Neural cell (in vitro differentiated cells): ENCODE measurements around the gene DAPK2. TPM values are rescaled to one million over a fixed set of nuclear protein-coding genes. Genes with fewer than 3 reads are reported as not detected.
A peak's percentile ranks its signal among the peaks of the same experiment; 100 is the strongest.

ENCODE experiments used
- H2AFZ ChIP-seq: fragments of 200-600, 300-800 bp; sonication (generic), shearing (Covaris generic); 2 replicates; pipeline ENCODE4 v1.6.0; 2014; ENCODE audit warnings: low read depth, mild to moderate bottlenecking, antibody characterized with exemption, low read length, moderate library complexity
- H3F3A ChIP-seq: fragments of 200-600 bp; shearing (Covaris generic); 2 replicates; pipeline ENCODE4 v1.6.1; 2016; ENCODE audit warnings: mild to moderate bottlenecking, moderate library complexity, mixed read lengths, antibody characterized with exemption, low read length; ENCODE audit not compliant: insufficient read depth, poor library complexity, severe bottlenecking
- H3K27ac ChIP-seq: fragments of 200-600, 300-800 bp; sonication (generic), shearing (Covaris generic); 2 replicates; pipeline ENCODE4 v1.5.1; 2014; ENCODE audit warnings: mild to moderate bottlenecking, low read length, moderate library complexity
- H3K27me3 ChIP-seq: fragments of 300-800, 200-600 bp; sonication (generic), shearing (Covaris generic); 2 replicates; pipeline ENCODE4 v1.6.0; 2014; ENCODE audit warnings: mild to moderate bottlenecking, low read depth, low read length, moderate library complexity; ENCODE audit not compliant: insufficient read depth
- H3K36me3 ChIP-seq: fragments of 300-800, 200-600 bp; sonication (generic), shearing (Covaris generic); 2 replicates; pipeline ENCODE4 v1.5.1; 2014; ENCODE audit warnings: mild to moderate bottlenecking, antibody characterized with exemption, low read length, moderate library complexity; ENCODE audit not compliant: insufficient read depth
- H3K4me2 ChIP-seq: fragments of 300-800, 200-600 bp; sonication (generic), shearing (Covaris generic); 2 replicates; pipeline ENCODE4 v1.6.0; 2014; ENCODE audit warnings: mild to moderate bottlenecking, low read length
- H3K4me3 ChIP-seq: fragments of 300-800, 200-600 bp; sonication (generic), shearing (Covaris generic); 2 replicates; pipeline ENCODE4 v1.5.1; 2014; ENCODE audit warnings: mild to moderate bottlenecking, low read length, moderate library complexity
- H3K79me2 ChIP-seq: fragments of 200-600 bp; shearing (Covaris generic); replicated peaks from 2 replicates; pipeline ENCODE4 v1.6.0; 2014; ENCODE audit warnings: mild to moderate bottlenecking, low read length, moderate library complexity; ENCODE audit not compliant: insufficient read depth
- H3K9ac ChIP-seq: fragments of 300-800, 200-600 bp; sonication (generic), shearing (Covaris generic); 2 replicates; pipeline ENCODE4 v1.6.1; 2016; ENCODE audit warnings: mild to moderate bottlenecking, low read length, mixed read lengths
- H3K9me2 ChIP-seq: fragments of 200-600 bp; shearing (Covaris generic); 2 replicates; pipeline ENCODE4 v1.6.1; 2016; ENCODE audit warnings: mild to moderate bottlenecking, low read length, mixed read lengths; ENCODE audit not compliant: insufficient read depth
- H3K9me3 ChIP-seq: fragments of 200-600, 300-800 bp; sonication (generic), shearing (Covaris generic); 2 replicates; pipeline ENCODE4 v1.6.1; 2016; ENCODE audit warnings: mild to moderate bottlenecking, mixed run types, low read length, moderate library complexity, mixed read lengths
- H4K20me1 ChIP-seq: fragments of 200-600 bp; shearing (Covaris generic); 2 replicates; pipeline ENCODE4 v1.6.1; 2016; ENCODE audit warnings: mild to moderate bottlenecking, mixed run types; ENCODE audit not compliant: insufficient read depth
- EP300 ChIP-seq: fragments of 450-650 bp; conservative IDR thresholded peaks from 2 replicates; pipeline ENCODE4 v1.6.1; 2014; ENCODE audit warnings: antibody characterized with exemption, mild to moderate bottlenecking, moderate library complexity; ENCODE audit not compliant: poor library complexity, severe bottlenecking
- EZH2 ChIP-seq: fragments of 200-600, 300-800 bp; shearing (Covaris generic), sonication (generic); IDR thresholded peaks from 2 replicates; pipeline ENCODE4 v1.6.1; 2014; ENCODE audit warnings: antibody characterized with exemption, low read length, borderline replicate concordance, mild to moderate bottlenecking; ENCODE audit not compliant: insufficient read depth, poor library complexity, severe bottlenecking
- MXI1 ChIP-seq: fragments of 450-650 bp; conservative IDR thresholded peaks from 2 replicates; pipeline ENCODE4 v1.6.1; 2014; ENCODE audit warnings: antibody characterized with exemption, mild to moderate bottlenecking; ENCODE audit not compliant: poor library complexity, severe bottlenecking
- POLR2AphosphoS5 ChIP-seq: IDR thresholded peaks from 2 replicates; pipeline ENCODE4 v1.6.1; 2012
- RAD21 ChIP-seq: fragments of 450-650 bp; conservative IDR thresholded peaks from 2 replicates; pipeline ENCODE4 v1.6.1; 2014; ENCODE audit warnings: antibody characterized with exemption, mild to moderate bottlenecking, moderate library complexity
- REST ChIP-seq: IDR thresholded peaks from 2 replicates; pipeline ENCODE4 v1.6.1; 2012; ENCODE audit warnings: borderline replicate concordance
- SMC3 ChIP-seq: fragments of 450-650 bp; conservative IDR thresholded peaks from 2 replicates; pipeline ENCODE4 v1.6.1; 2014; ENCODE audit warnings: antibody characterized with exemption, mild to moderate bottlenecking, moderate library complexity; ENCODE audit not compliant: poor library complexity
- TAF1 ChIP-seq: IDR thresholded peaks from 2 replicates; pipeline ENCODE4 v1.6.1; 2012; ENCODE audit warnings: low read depth
- polyA plus RNA-seq: library from polyadenylated mRNA; depleted of rRNA; stranded (reverse); fragments of >200 nt; gene quantifications from 2 replicates; pipeline ENCODE4 v1.2.3, GENCODE V29; 2014
- TF ChIP-seq, protein P1 (sequence below): fragments of 450-650 bp; IDR thresholded peaks from 2 replicates; pipeline ENCODE4 v1.5.1; 2014; ENCODE audit warnings: antibody characterized with exemption, mild to moderate bottlenecking, moderate library complexity; ENCODE audit not compliant: poor library complexity, severe bottlenecking

Gene DAPK2
- polyA plus RNA-seq, 1 donor from 2014 or later, result 0.78 TPM

DNA sequence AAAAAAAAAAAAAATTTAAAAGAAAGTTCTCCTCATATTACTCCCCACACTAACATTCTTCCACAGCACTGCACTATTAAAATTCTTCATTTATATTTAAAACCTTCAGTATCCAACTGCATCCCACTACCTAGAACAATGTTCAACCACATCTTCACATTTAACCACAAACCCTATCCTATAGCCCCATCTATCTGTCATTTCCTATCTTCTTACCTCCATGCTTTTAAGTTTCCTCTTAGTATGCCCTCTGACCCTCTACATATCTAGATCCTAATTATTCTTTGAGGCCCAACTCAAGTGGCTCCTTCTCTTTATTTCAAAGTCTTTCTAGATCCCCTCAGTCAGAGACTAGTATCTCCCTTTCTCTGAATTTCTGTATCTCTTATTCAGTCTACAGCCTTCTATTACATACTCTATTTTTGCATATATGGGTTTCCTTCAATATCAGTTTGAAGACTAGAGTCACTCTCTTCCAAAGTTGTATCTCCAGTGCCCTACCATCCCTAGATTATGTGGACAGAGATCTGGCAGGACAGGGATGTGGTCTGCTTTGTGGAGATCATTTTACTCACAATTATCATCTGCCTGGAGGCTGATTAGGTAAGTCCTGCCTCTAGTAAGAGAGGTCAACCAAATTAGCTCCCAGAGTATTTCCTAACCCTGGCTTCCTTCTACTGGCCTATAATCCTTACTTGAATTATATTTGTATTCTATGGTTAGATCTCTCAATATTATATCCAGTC, 46.0 kb upstream of the DAPK2 start:
- peak overlapping the region; percentile 76 for H3K4me2 ChIP-seq
- H3K36me3 ChIP-seq, result peaks cover 8% of the 10 kb centered on the region
- H3K9ac ChIP-seq, result peak overlapping the region; percentile 85
- H3F3A ChIP-seq, result no peaks in the 10 kb centered on the region
- H3K9me2 ChIP-seq, result no peaks in the 10 kb centered on the region
- H3K4me3 ChIP-seq, result peak overlapping the region; percentile 82
- no peak for TF ChIP-seq MXI1
- TF ChIP-seq, protein P1, sequence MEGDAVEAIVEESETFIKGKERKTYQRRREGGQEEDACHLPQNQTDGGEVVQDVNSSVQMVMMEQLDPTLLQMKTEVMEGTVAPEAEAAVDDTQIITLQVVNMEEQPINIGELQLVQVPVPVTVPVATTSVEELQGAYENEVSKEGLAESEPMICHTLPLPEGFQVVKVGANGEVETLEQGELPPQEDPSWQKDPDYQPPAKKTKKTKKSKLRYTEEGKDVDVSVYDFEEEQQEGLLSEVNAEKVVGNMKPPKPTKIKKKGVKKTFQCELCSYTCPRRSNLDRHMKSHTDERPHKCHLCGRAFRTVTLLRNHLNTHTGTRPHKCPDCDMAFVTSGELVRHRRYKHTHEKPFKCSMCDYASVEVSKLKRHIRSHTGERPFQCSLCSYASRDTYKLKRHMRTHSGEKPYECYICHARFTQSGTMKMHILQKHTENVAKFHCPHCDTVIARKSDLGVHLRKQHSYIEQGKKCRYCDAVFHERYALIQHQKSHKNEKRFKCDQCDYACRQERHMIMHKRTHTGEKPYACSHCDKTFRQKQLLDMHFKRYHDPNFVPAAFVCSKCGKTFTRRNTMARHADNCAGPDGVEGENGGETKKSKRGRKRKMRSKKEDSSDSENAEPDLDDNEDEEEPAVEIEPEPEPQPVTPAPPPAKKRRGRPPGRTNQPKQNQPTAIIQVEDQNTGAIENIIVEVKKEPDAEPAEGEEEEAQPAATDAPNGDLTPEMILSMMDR, result peak; percentile 20
- no peaks in the 10 kb centered on the region for H4K20me1 ChIP-seq
- H3K27ac ChIP-seq, result no peak overlapping the region
- H3K79me2 ChIP-seq, result peaks cover 27% of the 10 kb centered on the region
- H3K9me3 ChIP-seq, result no peaks in the 10 kb centered on the region
- H3K27me3 ChIP-seq, result no peaks in the 10 kb centered on the region
- no peak overlapping the region for H2AFZ ChIP-seq

DNA sequence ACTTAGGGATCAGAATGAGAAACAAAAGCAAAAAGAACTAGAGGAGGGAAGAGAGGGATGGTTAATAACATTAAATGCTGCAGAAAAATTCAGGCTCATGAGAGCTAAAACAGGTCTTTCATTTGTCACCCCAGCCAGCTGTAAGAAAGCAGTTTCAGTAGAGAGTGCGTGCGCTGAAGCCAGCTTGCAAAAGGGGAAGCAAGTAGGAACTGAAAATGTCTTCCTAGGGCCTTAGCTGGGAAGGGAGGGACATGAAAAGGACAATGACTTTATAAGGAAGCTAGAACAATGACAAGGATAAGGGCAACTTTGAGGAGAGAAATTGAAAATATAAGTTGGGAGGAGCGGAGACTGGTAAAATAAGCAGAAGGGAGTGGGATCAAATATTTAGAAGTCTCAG, 44.2 kb upstream of the DAPK2 start:
- Histone ChIP-seq H3K9ac (no peak overlapping the region), H3K27me3 (no peaks in the 10 kb centered on the region), H3K9me3 (no peaks in the 10 kb centered on the region), H3K27ac (no peak overlapping the region), H3K9me2 (no peaks in the 10 kb centered on the region), H3K36me3 (peaks cover 8% of the 10 kb centered on the region), H4K20me1 (no peaks in the 10 kb centered on the region), H2AFZ (no peak overlapping the region), H3F3A (no peaks in the 10 kb centered on the region), H3K4me2 (no peak overlapping the region), H3K79me2 (peaks cover 14% of the 10 kb centered on the region), H3K4me3 (no peak overlapping the region)
- no peak for TF ChIP-seq MXI1
- no peak for TF ChIP-seq POLR2AphosphoS5
- TF ChIP-seq, protein P1, result no peak
- TF ChIP-seq SMC3, result no peak
- TF ChIP-seq REST, result no peak
- no peak for TF ChIP-seq EP300
- TF ChIP-seq EZH2, result no peak
- TF ChIP-seq RAD21, result no peak
- no peak for TF ChIP-seq TAF1
